HG02973 (cell line): ENCODE measurements around the gene UBTD1.

Experiments used
- ATAC-seq: cut with Tn5 transposase; IDR thresholded peaks from one replicate; pipeline ENCODE4 v1.9.1; 2021; ENCODE audit warnings: moderate library complexity; ENCODE audit not compliant: unreplicated experiment

Gene UBTD1

GRCh38 chr10:97580421-97581367, 82.0 kb downstream of the UBTD1 start:
- ATAC-seq = no peak

GRCh38 chr10:97582169-97582568, 83.4 kb downstream of the UBTD1 start:
- no peak for ATAC-seq

- no peak for ATAC-seq
Observed at GRCh38 chr10:97583476-97583875, 84.8 kb downstream of the UBTD1 start.

DNA sequence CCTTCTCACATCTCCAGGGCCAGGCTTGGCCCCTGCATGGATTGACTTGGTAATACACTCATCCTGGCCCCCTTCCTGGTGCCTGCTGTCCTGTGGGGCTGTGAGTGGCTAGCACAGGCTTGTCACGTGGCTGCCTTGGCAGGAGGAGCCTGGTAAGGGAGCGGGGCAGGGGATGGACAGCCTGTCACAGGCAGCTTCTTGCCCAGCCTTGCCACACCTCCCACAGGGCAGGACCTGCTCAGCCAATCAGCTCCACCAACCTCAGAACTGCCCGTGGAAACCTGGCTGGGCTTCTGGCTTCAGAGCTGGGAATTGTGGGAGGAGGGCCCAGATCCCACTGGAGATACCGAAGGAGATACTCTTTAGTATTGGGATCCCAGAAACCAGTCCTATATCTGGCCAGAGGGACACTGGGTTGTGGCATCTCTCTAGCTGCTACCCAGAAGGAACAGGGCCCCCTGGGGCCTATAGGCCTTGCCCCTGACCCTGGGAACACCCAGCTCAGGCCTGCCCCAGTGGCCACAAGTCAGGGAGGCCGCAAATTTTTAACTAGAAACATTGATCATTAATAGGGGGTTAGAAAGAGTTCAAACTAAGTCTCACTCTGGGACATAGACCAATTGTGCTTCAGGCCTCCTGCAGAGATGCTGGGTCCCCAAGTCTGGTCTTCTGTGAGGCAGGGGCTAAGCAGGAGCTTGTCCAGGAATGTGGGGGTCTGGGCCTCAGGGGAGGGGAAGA, 85.5 kb downstream of the UBTD1 start, which contains the start of gene HOGA1:
HOGA1 (plus strand) TSS at position 330 of the 738 bp plus-strand sequence; CDS start at position 645, 315 bp downstream.
- ATAC-seq = no peak

DNA sequence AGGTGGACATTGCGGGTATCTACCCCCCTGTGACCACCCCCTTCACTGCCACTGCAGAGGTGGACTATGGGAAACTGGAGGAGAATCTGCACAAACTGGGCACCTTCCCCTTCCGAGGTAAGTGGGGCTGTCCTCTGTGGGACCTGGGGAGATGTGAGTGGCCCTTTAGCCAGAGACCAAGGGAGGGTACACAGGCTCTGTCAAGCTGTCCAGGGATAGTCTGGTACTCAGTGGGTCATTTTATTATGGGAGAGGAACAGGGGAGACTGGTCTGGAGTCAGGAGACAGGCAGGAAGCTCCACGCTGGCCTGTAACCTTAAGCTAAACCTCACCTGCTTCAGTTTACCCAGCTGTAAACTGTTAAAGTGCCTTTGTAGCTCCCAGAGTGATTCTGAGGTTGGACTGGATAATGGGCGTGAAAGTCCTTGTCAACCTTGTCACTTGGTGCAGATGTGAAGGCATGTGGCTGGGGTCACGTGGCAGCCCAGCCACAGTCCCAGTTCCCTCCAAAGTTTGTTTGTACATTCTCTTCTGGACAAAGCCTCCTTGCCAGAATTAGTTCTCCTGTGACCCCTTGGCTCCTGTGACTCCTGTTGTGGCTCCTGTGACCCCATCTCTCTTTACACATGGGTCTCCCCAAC, 86.2 kb downstream of the UBTD1 start:
- ATAC-seq = no peak

DNA sequence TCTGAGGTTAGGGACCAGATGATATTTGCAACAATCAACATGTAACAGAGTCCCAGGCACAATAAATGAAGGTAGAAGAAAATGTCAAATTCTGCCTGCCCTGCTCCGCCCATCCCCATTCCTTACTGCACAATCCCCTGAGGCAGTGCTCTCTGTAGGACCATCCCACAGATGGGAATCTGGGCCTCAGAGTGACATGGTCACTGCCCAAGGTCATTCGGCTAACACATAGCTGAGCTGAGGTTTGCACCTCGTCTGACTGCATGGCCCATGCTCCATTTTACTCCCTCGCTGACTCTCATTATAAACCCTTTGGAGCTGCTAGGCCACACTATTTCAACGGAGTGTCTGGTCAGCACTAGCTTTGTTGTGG, 86.7 kb downstream of the UBTD1 start:
- ATAC-seq = no peak

GRCh38 chr10:97587183-97587582, 88.5 kb downstream of the UBTD1 start:
- ATAC-seq = no peak

GRCh38 chr10:97589479-97589878, 90.8 kb downstream of the UBTD1 start, which contains the start of gene C10orf62:
Gene C10orf62, plus strand, starts transcription at chr10:97589721. Its CDS starts 177 bp downstream, at chr10:97589898.
- ATAC-seq = no peak

GRCh38 chr10:97590082-97590747, 91.5 kb downstream of the UBTD1 start:
- ATAC-seq = no peak

- ATAC-seq = no peak
Observed at GRCh38 chr10:97590748-97591495, 92.2 kb downstream of the UBTD1 start.

DNA sequence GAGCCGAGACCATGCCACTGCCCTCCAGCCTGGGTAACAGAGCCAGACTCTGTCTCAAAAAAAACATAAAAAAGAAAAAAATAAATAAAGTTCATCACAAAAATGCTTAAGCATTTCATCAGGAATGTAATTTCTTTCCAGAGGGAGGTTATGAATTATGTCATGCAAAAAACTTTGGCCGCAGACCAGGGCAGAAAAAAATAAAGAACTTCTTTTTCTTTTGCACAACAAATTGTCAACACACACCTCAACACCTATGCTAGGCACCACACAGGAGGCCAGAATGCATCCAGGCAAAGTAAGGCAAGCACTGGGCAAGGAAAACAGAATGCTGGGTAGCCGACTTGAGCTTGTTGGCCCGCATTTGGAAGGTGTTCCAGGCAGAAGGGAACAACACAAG, 94.7 kb downstream of the UBTD1 start:
- ATAC-seq = no peak

GRCh38 chr10:97596101-97597082, 97.7 kb downstream of the UBTD1 start:
- no peak for ATAC-seq

GRCh38 chr10:97597778-97598177, 99.1 kb downstream of the UBTD1 start:
- ATAC-seq = no peak

DNA sequence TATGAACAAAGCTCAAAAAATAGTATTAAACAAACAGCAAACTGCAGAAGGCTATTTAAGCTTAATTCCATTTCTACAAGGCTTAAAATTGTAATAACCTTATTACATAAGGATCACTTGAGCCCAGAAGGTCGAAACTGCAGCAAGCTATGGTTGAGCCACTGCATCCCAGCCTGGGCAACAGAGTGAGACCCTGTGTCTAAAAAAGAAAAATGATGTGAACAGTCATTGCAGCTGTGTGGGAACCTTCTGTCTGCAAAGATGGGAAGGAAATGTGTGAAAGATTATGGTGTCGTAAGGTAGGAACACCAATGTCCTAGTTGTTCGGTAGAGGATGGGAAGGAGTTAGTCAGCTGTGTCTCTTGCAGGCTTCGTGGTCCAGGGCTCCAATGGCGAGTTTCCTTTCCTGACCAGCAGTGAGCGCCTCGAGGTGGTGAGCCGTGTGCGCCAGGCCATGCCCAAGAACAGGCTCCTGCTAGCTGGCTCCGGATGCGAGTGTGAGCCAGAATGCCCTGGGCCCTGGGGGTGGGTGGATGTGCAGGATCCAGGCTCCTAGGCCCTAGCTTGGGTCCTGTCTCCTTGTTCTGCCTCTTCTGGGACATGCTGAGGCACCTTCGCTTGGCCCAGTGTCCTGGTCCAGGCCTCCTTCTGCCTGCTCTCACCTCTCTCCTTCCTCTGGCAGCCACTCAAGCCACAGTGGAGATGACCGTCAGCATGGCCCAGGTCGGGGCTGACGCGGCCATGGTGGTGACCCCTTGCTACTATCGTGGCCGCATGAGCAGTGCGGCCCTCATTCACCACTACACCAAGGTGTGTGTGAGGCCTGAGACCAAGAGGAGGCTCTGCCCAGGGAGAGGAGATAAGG, 99.9 kb downstream of the UBTD1 start:
- ATAC-seq = no peak

DNA sequence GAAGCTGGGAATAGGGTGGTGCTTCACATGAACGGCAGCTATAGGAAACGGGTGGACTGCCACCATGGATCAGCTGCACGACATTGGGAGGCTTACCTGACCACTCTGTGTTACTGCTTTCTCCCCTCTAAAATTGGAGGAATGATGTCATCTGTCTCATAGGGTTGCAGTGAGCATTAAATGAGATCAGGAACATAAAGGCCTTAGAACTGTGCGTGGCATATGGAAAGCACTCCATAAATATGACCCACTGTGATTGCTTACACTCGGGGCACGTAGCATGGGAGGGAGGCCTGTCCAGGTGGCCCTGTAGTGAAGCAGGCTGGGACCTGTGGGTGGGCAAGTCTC, 100.5 kb downstream of the UBTD1 start:
- no peak for ATAC-seq

DNA sequence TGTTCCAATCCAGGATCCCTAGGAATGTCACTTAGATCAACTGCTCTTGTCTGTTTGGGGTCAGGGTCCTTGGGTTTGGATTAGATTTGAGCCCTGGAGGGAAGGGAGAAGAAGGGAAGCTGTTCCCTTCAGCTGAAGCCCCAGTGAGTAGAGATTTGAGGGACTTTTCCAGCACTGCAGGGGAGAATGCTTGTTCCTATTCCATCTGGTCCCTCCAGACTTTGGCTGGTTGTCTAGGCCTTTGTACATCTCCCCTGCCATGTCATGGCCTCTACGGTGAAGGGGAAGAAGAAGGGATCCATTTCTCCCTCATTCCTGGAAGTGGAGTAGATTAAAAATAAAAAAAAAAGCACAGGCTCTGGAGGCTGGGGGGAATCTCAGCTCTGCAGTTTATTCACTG, 101.9 kb downstream of the UBTD1 start:
- ATAC-seq = no peak

GRCh38 chr10:97601268-97602215, 102.8 kb downstream of the UBTD1 start:
- no peak for ATAC-seq
